Astrocyte of the spinal cord (primary cell): ENCODE measurements around the gene PLA2G6.

Experiments
- DNase-seq: peaks from one replicate; pipeline ENCODE4 v3.0.0; 2011; ENCODE audit warnings: low read depth, low spot score
- H3K4me3 ChIP-seq: 2 replicates; pipeline ENCODE4 v1.5.1; 2011; ENCODE audit warnings: low read depth, mild to moderate bottlenecking, low read length, moderate library complexity
- in situ Hi-C: cut with HindIII; loops from 2 replicates; pipeline ENCODE4 v1.10.0; 2017; ENCODE audit warnings: low sequenced_read_pairs
- TF ChIP-seq, protein P1 (sequence below): IDR thresholded peaks from 2 replicates; pipeline ENCODE4 v1.5.1; 2012; ENCODE audit warnings: low read depth, mild to moderate bottlenecking, low read length, inconsistent platforms

Gene PLA2G6

DNA sequence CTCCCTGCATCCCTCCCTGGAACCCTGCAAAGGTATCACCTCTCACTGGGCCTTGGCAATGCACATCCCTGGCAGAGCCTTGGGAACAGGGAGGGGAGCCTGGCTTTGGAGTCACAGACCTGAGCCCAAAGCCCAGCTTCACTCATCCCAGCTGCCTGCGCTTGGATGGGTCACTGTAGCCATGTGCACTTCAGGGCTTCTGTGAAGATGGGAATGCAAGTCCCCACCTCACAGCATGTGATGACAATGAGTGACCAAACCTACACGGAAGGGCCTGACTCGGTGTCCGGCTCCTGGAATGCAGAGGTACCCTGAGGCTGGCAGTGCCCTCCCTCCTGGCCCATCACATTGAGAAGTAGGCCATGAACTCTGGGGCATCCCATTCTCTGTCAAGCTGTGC is 48.3 kb downstream of the PLA2G6 start:
- in situ Hi-C loops = no loop called here
- no peak overlapping the region for H3K4me3 ChIP-seq
- DNase-seq = no peak
- TF ChIP-seq, protein P1, sequence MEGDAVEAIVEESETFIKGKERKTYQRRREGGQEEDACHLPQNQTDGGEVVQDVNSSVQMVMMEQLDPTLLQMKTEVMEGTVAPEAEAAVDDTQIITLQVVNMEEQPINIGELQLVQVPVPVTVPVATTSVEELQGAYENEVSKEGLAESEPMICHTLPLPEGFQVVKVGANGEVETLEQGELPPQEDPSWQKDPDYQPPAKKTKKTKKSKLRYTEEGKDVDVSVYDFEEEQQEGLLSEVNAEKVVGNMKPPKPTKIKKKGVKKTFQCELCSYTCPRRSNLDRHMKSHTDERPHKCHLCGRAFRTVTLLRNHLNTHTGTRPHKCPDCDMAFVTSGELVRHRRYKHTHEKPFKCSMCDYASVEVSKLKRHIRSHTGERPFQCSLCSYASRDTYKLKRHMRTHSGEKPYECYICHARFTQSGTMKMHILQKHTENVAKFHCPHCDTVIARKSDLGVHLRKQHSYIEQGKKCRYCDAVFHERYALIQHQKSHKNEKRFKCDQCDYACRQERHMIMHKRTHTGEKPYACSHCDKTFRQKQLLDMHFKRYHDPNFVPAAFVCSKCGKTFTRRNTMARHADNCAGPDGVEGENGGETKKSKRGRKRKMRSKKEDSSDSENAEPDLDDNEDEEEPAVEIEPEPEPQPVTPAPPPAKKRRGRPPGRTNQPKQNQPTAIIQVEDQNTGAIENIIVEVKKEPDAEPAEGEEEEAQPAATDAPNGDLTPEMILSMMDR = no peak

DNA sequence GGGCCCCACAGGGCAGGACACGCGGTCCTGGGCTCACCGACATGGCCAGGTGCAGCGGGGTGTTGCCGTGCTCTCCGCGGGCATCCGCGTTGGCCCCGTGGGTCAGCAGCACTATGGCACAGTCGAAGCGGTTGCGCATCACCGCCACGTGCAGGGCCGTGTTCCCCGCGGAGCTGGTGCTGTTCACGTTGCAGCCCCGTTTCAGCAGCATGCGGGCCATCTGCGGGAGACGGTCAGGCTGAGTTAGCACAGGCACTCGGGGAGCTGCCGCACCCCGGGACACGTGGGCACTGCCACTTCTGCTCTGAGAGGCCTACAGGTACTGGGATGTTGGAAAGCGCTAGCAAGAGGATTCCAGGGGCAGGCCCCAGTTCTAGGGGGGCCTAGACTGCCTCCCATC is 48.8 kb downstream of the PLA2G6 start:
- in situ Hi-C loops = no loop called here
- TF ChIP-seq, protein P1 = no peak
- H3K4me3 ChIP-seq = no peak overlapping the region
- DNase-seq = no peak

DNA sequence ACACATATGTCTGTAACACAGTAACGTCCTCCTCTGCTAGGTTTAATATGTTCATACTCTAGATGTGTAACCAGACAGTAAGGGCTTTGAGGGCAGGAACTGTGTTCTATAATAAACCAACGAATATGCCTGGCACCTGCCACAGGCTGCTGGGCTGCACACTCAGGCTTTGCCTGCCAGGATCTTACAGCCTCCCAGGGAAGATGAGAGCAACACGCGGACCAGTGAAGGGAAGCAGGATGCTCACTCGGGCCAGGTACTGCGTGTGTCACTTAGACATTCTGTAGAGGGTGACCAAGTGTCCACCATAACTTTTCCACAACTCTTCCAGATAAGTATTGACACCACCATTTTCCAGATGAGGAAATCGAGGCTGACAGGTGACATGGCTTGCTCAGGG is 49.5 kb downstream of the PLA2G6 start:
- TF ChIP-seq, protein P1 = no peak
- in situ Hi-C loops = no loop called here
- no peak overlapping the region for H3K4me3 ChIP-seq
- DNase-seq = no peak

DNA sequence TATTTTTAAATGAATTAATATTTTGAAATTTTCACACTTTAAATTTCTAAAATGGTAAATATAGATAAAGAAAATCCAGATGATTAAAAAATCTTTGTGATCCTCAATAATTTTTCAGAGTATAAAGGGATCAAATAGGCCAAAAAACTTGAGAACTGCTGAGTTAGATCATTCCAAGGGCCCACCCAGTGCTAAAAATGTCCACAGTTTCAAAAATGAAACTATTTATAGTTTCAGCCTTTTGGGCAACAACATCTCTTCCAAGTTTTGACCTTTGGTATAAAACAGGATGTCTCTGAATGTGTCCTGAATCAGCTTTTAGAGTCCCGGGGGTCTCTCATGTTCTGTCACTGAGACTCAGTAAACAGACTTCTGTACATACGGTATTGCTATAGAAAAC is 50.2 kb downstream of the PLA2G6 start:
- H3K4me3 ChIP-seq = no peak overlapping the region
- no peak for DNase-seq
- in situ Hi-C loops = no loop called here
- TF ChIP-seq, protein P1 = no peak

DNA sequence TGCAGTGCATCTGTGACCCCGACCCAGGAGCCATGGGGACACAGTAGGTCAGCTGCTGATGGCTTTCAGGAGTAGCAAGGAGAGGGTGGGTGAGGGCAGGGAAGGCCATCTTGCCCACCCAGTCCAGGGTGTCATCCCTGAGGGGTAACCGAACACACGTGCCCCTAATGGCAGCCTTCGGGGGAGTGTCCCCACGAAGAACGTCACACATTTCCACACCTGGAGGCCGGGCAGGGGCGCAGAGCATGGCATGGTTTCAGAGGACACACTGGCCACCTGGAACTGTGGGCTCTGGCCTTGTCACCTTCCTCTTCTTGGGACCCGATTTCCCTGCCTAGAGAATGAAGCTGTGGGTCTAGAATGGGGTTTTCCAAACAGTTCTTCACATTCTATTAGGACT is 51.8 kb downstream of the PLA2G6 start:
- in situ Hi-C loops = no loop called here
- H3K4me3 ChIP-seq = no peak overlapping the region

DNA sequence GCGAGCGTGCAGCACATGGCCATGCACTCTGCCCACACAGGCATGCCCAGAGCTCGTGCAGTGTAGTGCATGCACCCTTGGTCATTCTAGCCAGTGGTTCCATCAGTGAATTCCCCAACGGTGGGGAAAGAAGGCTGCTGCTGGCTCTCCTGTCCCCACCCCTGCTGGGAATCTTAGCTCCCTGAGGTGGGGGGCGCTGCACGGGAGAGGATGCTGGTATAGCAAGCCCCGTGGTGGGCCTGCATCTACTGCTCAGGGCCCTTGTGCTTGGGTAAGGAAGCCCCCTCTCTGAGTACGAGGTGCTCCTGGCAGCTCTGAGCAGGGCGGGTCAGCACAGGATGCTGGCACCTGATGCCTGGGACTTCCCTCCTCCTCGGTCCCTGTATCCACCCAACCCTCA is 52.6 kb downstream of the PLA2G6 start:
- no peak for DNase-seq
- no peak overlapping the region for H3K4me3 ChIP-seq
- in situ Hi-C loops = no loop called here
- TF ChIP-seq, protein P1 = no peak

More for the DNA sequence above, 51.8 kb downstream of the PLA2G6 start:
- DNase-seq = no peak
- TF ChIP-seq, protein P1 = no peak

DNA sequence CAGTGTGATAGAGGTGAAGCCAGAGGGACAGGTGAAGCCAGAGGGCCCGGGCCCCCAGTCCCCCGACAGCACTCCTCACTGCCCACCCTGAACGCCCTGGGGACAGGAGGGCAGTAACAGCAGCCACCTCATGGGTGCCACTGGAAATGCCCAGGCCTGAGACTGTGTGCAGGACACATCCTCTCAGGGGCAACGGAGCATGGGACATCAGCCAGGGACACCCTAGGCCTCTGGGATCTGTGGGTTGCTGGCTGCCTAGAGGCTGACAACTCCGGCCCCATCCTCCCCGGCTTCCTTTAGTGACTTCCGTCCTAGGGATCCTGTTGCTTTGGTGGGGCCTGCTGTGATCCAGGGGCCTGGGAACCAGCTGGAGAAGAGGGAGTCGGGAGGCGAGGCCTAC is 53.8 kb downstream of the PLA2G6 start:
- in situ Hi-C loops = no loop called here
- TF ChIP-seq, protein P1 = no peak
- no peak overlapping the region for H3K4me3 ChIP-seq
- DNase-seq = no peak
